SK-MEL-5 (cell line): ENCODE results near the gene GRB14. TPM values are rescaled to one million over a fixed set of nuclear protein-coding genes. Genes with fewer than 3 reads are reported as not detected.

Source experiments
- DNase-seq: peaks from one replicate; pipeline ENCODE4 v3.0.0-alpha.2; 2016; ENCODE audit warnings: low read depth, low spot score
- in situ Hi-C: cut with HindIII; loops from 2 replicates; pipeline ENCODE4 v1.10.0; 2016; ENCODE audit warnings: low sequenced_read_pairs, high pct_unique_total_duplicates, low pct_unique_long_range_greater_than_20kb
- total RNA-seq: library from RNA; depleted of rRNA; stranded (reverse); fragments of >200 nt; shearing (Covaris generic); gene quantifications from 2 replicates; pipeline ENCODE4 v1.2.3, GENCODE V29; 2014

GRB14 gene
- total RNA-seq, 1 experiment from 2014 or later = 4.5 TPM

DNA sequence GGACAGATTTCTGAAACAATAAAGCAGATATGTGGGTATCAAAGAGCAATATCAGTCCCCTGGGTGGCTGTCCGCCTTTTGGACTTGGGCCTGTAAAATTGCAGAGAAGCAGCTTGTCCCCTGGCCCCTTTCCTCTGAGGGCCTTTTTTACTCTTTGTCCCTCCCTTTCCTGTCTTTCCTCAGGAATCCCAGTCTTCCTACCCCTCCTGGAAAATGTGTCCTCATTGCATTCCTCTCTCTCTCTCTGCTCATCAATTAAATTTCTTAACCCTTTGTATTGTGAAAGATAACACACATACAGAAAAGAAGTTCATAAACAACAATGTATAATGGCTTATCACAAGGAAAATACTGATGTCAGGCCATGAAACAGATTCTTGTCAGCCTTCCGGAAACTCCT, 3.0 kb upstream of the GRB14 start:
- in situ Hi-C loops = no loop called here

DNA sequence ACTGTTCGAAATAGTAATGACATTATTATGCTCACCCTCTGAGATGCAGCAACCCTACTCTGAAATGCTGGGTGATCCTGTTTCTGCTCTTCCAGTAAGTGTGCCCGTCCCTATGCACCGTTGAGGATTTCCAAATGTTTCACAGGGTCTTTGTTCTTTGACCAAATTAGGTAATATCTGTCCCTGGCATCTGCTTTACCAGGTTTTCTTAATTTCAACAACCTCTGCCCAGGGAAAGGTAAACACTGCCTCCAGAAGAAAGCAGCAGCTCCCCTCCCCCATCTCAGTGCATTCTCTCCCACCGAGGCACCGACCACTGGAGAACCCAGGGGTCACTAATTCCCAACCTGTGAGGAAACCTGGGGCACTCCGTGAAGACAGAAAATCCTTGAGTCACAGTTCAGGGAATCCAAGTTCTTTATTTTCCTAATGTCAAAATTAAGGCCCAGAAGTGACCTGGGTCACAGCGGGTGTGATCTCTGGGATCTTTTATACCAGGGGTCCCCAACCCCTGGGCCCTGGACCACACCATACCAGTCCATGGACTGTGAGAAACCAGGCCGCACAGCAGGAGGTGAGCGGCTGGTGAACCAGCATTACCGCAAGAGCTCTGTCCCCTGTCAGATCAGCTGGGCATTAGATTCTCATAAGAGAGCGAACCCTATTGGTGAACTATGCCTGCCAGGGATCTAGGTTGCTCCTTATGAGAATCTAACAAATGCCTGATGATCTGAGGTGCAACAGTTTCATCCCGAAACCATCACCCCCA, 1.2 kb upstream of the GRB14 start:
- in situ Hi-C loops = no loop called here
- DNase-seq = no peak

More for the DNA sequence above, 3.0 kb upstream of the GRB14 start:
- no peak for DNase-seq

DNA sequence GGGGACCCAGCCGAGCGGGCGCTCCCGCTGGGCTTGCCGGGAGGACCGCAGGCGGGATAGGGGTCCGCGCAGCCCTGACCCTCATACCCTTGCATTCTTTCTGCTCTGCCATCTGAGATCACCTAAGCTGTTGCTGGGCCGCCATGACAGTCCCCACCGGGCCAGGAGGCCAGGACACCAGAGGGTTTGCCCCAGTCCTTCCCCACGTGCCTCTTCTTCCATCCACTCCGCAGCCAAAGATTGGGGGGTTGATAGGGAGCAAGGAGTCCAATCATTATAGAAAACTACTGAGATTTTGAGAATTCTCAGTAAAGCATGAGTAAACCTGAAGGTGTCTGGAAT, 453 bp upstream of the GRB14 start:
- DNase-seq = peak; percentile 23
- in situ Hi-C loops = no loop called here

DNA sequence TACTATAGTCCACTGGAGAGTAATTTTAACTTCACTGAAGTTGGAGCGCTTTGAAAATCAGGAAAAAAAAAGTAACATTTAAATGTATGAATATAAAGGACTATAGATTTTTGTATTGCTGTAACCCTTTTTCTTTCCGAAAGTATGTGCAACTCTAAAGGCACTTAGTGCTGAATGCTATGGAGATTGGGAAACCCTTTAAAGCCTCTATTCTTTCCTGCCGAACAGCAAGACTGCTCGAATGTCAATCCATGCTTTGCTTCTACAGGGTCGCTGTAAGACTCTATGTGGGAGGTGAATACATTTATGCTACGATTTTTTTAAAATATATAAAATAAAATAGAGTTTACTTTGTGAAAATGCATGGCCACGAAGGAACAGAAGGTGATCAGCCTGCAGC, 825 bp downstream of the GRB14 start:
- no peak for DNase-seq
- in situ Hi-C loops = no loop called here

DNA sequence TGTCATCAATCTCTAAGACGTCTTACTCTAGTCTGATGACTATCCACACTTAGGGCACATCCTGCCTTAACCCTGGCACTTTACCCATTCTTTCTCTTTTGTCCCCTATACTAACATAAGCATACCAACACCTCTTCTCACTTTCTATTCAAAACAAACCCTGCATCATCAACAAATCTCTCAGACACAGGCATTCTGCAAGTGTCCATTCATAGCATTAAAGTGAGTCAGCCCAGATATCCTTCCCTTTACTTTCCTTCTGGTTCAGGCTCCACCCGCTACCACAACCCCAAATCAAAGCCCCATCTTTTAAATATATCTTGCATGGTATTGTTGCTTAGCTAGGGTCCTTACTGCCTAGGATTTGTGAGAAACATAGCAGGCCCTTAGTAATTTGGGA, 3.8 kb downstream of the GRB14 start:
- DNase-seq = no peak
- in situ Hi-C loops = no loop called here

DNA sequence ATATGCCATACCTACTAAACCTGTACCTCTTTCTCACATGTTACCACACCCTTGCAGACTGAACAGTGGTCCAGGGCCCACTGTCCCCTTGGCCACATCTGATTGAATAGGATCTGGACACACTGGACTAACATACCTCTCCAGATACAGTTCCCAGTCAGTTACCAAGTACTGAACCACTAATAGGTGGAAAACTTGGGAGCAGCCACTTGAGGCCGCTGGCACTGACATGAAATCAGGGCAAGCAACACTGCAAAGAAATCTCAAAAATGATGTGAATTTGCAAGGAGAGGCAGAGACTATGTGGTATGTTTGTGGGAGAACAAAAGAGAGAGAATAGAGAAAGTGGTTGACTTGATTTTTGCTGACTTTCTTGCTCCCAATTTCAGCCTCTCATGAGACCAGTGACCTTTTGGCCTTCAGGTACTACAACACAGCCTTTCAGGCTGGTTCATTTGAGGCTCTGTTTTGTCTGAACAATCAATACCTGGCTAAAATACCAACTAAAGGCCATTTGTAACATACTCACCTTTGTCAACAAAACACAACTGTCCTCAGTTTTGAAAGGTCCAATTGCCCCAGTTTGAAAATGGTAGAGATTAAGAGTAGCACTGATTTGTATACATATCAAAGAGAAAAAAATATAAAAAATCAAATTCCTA, 7.8 kb downstream of the GRB14 start:
- DNase-seq = no peak
- in situ Hi-C loops = no loop called here

DNA sequence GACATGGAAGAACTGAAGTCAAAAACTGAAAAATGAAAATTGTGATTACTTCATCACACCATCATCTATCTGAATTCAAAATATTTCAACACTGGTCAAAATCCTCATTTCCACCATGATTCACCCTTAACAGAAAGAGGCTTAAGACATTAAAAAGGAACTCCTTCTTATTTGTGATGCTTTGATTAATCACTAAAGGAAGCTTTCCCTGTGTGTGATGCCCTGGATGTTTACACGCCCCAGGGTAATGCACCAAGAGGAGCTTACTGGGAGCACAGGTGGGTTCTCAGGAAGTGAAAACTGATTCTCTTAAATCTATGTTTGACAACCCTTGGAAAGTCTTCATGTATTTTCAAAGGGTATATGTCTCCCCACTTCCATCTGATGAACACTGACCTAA, 11.5 kb downstream of the GRB14 start:
- DNase-seq = no peak
- in situ Hi-C loops = no loop called here

DNA sequence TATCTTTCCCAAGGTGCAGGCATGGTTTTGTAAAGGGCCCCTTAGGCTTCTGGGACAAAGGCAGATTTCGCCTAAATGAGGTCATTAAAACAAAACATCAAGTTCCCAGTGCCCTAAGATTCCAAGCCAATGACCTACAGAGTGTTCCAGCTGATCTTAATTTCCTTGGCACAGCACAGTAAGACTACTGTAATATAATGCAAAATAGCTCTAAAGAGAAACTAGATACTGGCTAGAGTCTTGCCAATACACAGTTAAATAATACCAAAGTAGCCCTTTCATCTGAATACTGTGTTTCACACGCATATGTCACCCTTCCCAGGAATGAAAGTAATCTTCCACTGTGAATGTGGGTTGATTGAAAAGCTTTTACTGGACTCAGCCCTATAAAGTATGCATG, 14.7 kb downstream of the GRB14 start:
- in situ Hi-C loops = no loop called here
- DNase-seq = peak; percentile 27

DNA sequence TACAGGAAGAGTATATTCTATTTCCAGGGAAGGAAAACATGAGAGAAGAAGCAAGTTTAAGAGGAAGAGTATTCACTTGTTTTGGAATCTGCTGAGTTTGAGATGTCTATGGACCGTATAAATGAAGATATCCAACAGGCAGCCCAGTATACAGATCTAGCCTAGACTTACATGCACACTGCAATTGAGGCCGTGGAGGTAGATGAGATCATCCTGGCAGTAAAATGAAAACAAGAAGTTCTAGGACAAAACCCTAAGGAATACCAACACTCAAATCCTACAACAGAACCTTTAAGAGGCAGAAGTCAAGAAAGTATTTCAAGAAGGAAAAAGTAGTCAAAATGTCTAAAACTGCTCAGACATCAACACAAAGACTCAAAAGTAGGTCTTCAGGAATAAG, 16.0 kb downstream of the GRB14 start:
- in situ Hi-C loops = no loop called here
- no peak for DNase-seq

DNA sequence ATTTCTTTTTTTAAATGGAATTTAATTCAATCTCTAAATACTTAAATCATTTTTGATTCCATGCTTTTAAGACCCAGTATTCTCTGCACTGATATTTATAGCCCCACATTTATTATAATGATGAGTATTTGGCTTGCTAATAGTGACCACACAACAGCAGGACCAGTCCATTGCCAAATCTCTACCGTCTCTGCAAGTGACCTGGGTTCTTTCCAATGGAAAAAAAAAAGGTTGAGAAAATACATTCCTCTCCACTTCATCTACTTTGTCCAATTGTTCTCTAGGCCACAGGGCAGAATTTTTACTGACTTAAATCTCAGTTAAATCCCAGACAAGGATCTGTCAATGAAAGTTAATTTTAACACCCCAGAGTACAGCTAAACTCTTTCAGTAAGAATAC, 20.5 kb downstream of the GRB14 start:
- in situ Hi-C loops = no loop called here
- no peak for DNase-seq

DNA sequence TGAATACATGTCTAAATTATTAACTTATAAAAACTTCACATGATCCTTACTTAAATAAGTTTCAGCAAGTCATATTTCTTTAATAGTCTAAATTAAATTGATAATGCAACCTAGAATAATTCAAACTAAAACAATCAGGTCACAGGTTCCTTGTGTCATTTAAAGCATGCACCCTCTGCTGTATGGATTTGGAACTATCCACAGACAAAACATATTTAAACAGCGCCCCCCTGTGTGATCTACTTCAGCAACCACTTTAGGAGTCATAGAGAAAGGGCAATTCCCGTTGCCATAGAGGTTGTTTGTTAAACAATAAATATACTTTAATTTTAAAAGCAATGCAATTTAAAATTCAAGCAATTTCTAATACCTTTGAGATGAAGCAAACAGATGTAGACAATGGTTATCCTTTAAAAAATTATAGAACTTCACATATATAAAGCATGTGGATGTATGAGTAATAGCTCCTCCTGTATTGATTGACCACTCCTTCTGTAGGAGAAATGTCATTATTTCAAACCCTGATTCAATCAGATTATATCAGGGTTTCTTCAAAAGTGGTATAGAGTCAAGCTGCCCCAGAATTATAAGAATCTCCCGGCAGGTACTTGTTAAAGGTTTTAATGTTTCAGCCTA, 21.2 kb downstream of the GRB14 start:
- in situ Hi-C loops = no loop called here
- DNase-seq = peak; percentile 86

DNA sequence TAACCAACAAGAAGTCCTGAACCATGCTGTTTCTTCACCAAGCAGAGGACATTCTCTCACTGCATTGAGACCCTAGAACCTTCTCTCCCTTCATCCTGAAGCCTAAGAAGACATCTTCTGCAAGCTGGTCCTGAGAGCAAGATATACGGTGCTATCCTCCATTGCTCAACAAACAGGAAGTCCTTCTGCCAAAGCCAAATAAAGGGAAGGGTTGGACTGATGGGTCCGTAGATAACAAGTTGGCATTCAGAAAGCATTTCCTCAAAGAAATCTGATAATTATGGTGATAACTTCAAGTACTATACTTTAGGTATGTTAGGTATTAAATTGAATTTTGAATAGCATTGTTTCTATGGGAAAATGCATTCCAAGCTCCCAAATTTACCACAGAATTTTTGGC, 23.3 kb downstream of the GRB14 start:
- DNase-seq = no peak
- in situ Hi-C loops = no loop called here

DNA sequence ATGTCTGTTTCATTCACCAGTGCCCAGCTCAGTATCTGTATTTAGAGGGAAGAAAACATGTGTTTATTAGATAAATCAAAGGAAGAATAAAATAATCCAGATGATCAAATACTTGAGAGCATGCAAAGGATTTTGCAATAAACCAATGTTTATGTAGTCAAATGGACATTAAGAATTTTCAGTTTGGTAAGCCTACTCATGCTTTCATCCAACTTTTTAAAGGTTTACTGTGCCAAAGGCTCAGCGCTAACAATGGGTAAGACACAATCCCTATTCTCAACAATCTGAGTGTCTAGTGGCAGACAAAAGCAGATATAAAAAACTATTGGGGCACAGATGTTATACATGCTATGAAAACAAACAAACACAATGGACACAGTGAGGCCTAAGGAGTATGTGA, 26.3 kb downstream of the GRB14 start:
- in situ Hi-C loops = no loop called here
- DNase-seq = no peak

DNA sequence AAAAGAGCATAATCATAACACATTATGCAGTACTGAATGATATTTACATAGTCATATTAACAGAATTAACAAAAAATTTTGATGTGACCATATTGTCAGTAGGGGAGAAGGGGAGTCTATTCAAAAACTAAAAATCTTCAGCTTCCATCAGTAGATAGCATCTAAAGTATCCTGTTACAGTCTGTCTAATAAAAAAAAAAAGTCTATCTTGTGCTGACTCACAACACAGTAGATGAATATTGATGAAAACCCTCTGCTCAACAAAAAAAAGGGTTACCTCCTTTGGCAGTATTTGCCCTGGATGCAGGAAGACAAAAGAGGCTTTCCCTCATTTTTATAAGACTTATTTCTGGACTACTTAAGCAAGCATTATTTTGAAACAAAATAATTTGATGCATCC, 27.3 kb downstream of the GRB14 start:
- no peak for DNase-seq
- in situ Hi-C loops = no loop called here

DNA sequence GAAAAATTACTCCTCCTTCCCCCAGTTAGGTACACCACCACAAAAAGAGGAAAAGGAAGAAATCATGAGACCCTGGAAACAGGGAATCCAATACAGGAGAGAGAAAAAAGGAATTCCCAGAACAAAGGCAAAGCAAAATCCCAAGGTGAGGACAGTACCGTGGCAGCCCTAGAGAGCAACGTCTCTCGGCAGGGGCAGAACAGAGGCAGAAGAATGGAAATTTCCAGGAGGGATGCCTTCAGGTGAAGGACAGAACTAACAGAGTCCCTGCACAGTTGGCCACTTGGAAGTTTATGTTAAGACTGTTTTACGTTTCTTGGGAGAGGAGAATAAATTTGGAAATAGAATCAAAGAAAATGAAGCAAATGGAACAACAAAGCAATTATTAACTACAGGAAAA, 27.7 kb downstream of the GRB14 start:
- no peak for DNase-seq
- in situ Hi-C loops = no loop called here

DNA sequence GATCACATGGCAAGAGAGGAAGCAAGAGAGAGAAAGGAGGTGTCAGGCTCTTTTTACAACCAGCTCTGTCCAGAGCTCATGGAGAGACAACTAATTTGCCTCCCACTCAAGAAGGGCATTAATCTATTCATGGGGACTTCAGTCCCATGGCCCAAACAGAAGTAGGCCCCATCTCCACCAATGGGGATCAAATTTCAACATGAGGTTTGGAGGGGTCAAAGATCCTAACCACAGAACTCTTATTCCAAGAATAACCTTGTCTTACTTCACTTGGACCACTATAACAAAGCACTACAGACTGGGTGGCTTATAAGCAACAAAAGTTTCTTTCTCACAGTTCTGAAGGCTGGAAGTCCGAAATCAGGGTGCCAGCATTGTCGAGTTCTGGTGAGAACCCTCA, 31.8 kb downstream of the GRB14 start:
- no peak for DNase-seq
- in situ Hi-C loops = no loop called here

DNA sequence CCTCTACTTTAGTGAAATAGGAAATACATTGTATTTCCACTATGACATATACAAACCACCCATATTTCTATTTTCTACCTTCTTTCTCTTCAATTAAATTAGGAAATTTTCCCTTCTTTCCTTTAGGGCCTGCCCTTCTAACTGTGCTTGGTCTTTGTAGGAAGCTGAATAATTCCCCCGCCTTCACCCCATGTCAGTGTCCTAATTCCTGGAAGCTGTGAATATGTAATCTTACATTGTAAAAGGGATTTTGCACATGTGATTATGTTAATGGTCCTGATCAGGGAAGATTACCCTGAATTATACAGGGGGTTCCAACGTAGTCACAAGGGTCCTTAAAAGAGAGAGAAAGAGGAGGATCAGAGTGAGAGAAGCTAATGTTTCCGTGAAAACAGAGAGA, 40.2 kb downstream of the GRB14 start:
- in situ Hi-C loops = no loop called here
- no peak for DNase-seq

DNA sequence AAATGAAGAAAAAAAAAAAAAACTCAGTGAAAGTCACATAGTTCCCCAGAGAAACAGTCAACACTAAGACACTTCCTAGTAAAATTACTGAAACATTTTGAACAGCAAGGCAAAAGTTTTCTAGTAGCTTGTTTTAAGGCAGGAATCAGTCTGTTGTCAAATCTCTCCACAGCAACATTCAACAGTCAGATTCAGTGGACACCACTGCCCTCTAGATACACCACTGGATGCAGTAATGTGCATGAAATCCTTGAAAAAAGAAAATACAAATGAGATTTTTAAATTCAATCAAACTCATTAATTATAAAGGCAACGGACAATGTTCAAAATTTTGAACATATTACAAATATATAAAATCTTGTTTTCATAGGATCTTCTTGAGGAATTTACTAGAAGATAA, 46.4 kb downstream of the GRB14 start:
- in situ Hi-C loops = no loop called here
- no peak for DNase-seq

DNA sequence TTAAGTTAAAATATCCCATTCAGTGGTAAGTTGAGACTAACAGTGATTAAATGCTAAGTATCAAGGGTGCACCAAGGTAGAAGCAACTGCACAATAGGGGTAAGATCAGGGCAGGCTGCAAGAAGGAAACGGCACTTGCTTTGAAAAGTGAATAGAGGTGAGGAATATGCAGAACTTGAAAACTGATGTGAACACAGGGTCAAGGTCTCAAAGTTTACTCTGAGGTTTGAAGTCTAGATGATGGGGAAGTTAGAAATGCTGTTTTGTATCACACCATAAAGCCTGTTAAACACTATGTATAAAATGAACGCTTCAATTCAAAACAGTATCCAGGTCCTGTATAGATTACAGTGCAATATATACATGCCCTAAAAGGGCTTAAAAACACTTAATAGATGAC, 50.8 kb downstream of the GRB14 start:
- DNase-seq = no peak
- in situ Hi-C loops = no loop called here
